Medulla oblongata (tissue), 1 donor: ENCODE results near the gene USP25.

Source experiments
- DNase-seq: peaks from one replicate; pipeline ENCODE4 v3.0.0-alpha.2; 2015; ENCODE audit errors: extremely low spot score

USP25 gene

GRCh38 chr21:15852146-15852545, 122.4 kb downstream of the USP25 start:
- no peak for DNase-seq

GRCh38 chr21:15853126-15853525, 123.3 kb downstream of the USP25 start:
- no peak for DNase-seq

GRCh38 chr21:15856813-15857212, 127.0 kb downstream of the USP25 start:
- DNase-seq, result no peak

- no peak for DNase-seq
These were observed 128.0 kb downstream of the USP25 start for GRCh38 chr21:15857740-15858139.

- no peak for DNase-seq
These were observed 130.8 kb downstream of the USP25 start for GRCh38 chr21:15860541-15860940.

GRCh38 chr21:15868940-15869339, 139.2 kb downstream of the USP25 start:
- DNase-seq, result no peak

GRCh38 chr21:15870819-15871218, 141.0 kb downstream of the USP25 start:
- DNase-seq, result no peak

- no peak for DNase-seq
These were observed 142.5 kb downstream of the USP25 start for GRCh38 chr21:15872236-15872635.

GRCh38 chr21:15874615-15875014, 144.8 kb downstream of the USP25 start:
- DNase-seq, result no peak

- DNase-seq, result no peak
These were observed 145.5 kb downstream of the USP25 start for GRCh38 chr21:15875286-15875685.

- DNase-seq, result no peak
These were observed 164.1 kb downstream of the USP25 start for GRCh38 chr21:15893902-15894301.

- DNase-seq, result peak; percentile 14
These were observed 164.8 kb downstream of the USP25 start for GRCh38 chr21:15894596-15894995.

GRCh38 chr21:15895142-15896106, 165.6 kb downstream of the USP25 start:
- DNase-seq, result no peak

GRCh38 chr21:15896501-15896900, 166.7 kb downstream of the USP25 start:
- no peak for DNase-seq

- DNase-seq, result no peak
These were observed 174.6 kb downstream of the USP25 start for GRCh38 chr21:15904389-15904788.

GRCh38 chr21:15908187-15908586, 178.4 kb downstream of the USP25 start:
- no peak for DNase-seq

- DNase-seq, result no peak
These were observed 198.4 kb downstream of the USP25 start for GRCh38 chr21:15928196-15928595.

- DNase-seq, result no peak
These were observed 199.1 kb downstream of the USP25 start for GRCh38 chr21:15928686-15929425.

- no peak for DNase-seq
These were observed 199.8 kb downstream of the USP25 start for GRCh38 chr21:15929536-15929935.
